ELF-1 (cell line): ENCODE results near the gene DOLPP1.
"Not testable (repeated sequence)": the region's sequence is repeated elsewhere in the genome, so short reads cannot be mapped to it uniquely, and the experiment has no call there.

Source experiments
- DNase-seq: peaks from one replicate; pipeline ENCODE4 v3.0.0-alpha.2; 2016; ENCODE audit warnings: low read depth, low spot score

The DOLPP1 gene

DNA sequence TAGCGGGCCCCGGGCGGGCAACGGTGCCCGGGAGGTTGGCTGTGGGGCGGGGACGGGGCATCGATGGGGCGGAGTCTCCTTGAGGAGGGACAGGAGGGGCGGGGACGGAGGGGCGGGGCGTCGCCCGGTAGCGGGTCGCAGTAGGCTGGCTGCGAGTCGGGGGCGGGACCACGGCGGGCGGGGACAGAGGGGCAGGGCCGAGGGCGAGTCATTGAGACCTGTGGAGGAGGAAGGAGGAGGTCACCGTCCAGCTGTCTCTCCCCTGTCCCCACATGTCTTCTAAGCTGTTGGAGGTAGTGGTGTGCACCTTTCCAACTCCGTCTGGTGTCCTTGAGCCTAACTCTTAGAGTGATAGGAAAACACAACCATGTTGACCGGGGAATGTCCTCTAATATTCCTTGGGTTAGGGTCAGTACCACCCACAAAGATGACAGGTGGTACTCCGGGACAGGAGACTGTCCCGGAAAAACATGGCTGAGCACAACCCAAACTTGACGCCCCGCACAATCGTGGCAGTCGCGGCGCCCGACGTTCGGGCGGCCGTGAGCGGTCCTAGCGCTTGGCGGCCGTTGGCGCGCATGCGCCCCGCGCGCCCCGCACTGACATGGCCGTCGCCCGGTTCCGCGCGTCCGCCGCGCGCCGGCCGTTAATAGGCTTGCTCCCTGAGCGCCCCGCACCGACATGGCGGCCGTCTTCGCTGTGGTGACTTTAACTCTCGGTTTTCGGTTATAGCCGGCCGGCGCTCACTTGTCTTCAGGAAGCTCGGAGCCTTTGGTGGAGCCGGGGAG, 30.0 kb downstream of the DOLPP1 start, which contains the start of the genes CRAT and PTPA:
Gene CRAT, minus strand, starts transcription at position 54 of the 788 bp plus-strand sequence. CDS start 284 bp downstream, outside the sequence.
Gene PTPA, plus strand, starts transcription at position 676 of the 788 bp plus-strand sequence. CDS start 186 bp downstream, outside the sequence.
- peak; percentile 91 for DNase-seq

DNA sequence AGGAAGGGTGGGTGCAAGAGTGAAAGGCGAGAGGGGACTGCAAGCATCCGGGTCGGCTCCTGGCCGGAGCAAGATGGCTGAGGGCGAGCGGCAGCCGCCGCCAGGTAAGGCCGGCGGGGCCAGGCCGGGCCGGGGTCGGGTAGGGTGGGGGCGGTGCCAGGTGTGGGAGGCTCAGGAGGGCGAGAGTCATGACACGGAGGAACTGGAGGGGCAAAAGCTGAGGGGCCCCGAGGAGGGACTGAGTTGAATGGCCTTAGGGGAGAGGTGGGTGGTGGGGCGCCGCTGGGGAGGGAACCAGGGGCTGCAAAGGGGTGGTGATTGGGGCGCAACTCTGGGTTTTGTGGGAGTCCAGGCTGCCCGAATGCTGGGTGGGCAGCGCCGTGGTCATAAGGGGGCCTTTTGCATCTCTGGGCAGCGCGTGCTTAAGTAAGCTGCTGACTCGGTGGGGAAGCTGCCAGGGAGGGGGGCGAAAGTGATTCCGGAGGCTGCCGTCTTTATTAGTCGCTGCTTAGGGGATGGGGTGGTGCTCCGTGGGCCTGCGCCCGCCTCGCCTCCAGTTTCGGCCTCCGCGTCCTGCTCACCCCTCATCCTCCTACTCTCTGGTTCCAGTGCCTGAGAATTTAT, 30.7 kb downstream of the DOLPP1 start:
- DNase-seq = peak; percentile 56

DNA sequence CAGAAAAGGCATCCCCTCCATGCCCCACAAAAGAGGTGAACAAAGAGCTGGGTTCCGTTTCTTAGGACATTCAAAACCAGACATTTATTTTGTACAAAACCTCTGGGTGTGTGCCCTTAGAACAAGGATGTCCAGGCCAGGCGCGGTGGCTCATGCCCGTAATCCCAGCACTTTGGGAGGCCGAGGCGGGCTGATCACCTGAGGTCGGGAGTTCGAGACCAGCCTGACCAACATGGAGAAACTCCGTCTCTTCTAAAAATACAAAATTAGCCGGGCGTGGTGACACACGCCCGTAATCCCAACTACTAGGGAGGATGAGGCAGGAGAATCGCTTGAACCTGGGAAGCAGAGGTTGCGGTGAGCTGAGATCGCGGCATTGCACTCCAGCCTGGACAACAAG, 31.6 kb downstream of the DOLPP1 start:
- not testable (repeated sequence) for DNase-seq

DNA sequence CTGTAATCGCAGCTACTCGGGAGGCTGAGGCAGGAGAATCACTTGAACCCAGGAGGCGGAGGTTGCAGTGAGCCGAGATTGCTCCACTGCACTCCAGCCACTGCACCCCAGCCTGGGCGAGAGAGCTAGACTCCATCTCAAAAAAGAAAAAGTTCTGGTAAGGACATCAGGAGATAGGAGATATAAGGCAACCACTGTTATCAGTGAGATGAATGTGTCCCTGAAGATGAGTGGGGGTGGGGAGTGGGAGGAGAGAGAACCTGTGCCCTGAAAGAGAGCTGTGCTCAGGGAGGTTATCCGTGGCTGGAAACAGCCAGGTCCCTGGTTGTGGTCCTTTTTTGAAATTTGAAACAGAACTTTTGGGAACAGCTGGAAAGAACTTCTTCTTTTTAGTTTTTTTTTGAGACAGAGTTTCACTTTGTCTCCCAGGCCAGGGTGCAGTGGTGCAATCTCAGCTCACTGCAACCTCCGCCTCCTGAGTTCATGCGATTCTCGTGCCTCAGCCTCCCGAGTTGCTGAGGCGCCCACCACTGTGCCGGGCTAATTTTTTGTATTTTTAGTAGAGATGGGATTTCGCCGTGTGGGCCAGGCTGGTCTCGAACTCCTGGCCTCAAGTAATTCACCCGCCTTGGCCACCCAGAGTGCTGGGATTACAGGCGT, 32.9 kb downstream of the DOLPP1 start:
- no peak for DNase-seq

DNA sequence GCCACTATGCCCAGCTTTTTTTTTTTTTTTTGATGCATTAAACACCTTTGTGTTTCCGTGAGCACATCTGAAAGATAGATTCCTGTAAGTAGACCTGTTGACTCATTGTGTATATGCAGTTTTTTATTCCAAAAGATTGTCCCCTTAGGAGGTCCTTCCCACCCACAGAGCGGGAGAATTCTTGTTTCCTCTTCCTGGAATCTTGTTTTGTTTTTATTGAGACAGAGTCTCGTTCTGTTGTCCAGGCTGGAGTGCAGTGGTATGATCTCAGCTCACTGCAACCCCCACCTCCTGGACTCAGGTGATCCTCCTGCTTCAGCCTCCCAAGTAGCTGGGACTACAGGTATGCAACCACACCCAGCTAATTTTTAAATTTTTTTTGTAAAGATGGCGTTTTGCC, 37.9 kb downstream of the DOLPP1 start:
- no peak for DNase-seq

DNA sequence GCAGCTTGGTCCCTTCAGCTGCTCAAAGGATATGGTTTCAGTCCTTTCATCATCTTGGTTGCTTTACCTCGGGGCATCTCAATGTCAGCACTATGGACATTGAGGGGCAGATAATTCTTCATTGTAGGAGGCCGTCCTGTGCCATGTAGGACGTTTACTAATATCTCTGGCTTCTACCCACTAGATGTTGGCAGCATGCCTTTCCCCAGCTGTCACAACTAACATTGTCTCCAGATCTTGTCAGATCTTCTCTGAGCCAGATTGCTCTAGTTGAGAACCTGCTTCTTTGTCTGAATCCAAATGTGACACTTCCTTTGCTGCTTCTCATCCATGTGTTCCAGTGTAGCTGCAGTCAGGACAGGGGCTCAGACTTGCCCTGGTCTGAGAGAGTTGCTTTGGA, 40.6 kb downstream of the DOLPP1 start:
- DNase-seq = no peak

DNA sequence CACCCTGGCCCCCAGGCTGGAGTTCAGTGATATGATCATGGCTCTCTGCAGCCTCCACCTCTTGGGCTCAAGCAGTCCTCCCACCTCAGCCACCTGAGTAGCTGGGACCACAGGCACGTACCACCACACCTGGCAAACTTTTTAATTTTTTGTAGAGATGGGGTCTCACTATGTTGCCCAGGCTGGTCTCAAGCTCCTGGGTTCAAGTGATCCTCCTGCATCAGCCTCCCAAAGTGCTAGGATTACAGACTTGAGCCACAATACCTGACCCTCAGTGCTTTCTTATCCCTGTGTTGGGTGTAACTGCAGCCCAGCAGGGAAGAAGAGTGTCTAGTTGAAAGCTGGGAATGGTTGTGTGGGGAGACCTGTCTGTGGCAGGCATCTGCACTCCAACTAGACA, 41.2 kb downstream of the DOLPP1 start:
- DNase-seq = no peak

DNA sequence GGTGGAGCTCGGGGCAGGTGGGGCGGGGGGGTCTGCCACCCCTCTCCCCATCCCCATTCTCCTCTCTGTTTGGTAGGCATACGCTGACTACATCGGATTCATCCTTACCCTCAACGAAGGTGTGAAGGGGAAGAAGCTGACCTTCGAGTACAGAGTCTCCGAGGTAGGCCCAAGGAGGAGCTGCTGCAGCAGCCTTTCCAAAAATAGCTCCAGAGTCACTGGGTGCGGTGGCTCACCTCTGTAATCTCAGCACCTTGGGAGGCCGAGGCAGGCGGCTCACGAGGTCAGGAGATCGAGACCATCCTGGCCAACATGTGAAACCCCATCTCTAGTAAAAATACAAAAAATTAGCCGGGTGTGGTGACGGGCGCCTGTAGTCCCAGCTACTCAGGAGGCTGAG, 42.1 kb downstream of the DOLPP1 start:
- DNase-seq = not testable (repeated sequence)

DNA sequence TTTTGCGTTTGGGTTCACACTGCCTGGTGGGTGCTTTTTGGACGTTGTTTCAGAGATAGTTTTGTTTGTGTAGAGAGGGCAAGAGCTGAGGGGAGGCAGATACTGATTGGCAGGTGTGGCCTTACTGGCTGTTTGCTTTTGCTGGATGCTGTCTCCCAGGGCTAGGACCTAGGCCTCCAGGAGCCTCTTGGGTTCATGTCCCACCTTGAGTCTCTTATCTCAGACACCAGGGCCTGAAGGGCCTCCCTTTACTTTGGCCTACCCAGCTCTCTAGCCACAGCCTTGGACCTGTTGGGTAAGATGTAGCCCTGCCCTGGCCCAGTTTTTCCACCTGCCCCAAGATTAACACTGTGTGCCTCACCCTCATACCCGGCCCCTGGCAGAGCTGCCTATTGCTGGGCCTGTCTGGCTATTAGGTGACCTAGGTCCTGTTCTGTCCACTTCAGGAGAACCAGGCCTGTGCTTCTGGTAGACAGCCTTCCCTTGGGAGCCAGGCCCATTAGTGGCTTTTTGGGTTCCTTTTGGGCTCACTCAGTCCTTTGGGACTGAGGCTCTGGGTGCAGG, 43.7 kb downstream of the DOLPP1 start:
- DNase-seq = no peak

DNA sequence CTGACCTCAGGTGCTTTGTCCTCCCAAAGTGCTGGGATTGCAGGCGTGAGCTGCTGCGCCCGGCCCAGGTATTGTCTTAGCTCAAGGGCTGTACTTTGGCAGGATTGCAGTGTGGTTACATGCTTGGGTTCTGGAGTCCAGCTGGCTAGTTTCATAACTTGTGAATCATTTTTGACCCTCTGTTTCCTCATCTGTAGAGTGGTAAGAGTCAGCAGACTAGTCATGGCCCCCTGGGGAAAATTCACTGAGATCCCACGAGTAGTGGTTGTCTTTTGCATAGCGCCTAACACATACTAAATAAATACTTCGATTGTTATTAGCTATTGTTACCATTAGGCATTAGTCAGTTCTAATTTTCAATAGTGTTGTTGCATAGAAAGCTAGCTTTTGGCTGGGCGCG, 44.6 kb downstream of the DOLPP1 start:
- no peak for DNase-seq

DNA sequence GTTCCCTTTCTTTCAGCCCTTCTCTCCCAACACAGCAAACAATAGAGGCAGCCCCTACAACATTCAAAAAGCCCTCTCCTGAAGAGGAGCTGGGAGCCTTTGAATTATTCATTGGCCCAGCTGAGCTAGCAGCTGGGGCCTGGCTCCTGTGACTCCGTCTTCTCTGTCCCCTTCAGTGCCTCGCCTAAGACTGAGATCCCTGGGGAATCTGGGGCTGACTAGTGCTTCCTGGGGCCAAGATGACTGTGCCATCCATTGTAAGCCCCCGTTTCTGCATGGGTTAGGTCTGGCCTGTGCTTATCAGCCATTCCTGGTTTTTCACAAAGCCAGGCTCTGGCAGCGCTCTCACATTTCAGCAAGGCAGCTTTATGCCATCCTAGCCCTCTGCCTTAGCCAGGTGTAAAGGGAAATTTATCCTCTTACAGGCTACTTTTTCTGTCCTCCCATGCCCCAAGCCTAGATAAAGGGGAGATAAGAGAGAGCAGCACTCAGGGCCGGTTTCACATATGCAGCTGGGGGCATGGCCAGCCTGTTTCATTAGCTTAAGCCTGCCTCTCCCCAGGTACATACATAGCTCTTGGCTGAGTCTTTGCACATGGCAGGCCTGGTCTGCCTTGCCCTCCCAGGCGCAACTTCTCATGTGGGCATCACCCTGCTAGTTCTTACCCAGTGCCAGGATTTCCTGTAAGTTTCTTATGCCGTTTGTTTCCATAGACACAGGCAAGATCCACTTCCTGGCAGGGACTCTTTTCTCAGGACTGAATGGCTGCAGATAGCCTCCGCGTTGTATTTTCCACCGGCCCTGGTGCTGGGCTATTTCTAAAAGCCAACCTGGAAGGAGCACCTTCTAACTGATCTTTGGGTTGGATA, 46.1 kb downstream of the DOLPP1 start:
- peak; percentile 81 for DNase-seq

DNA sequence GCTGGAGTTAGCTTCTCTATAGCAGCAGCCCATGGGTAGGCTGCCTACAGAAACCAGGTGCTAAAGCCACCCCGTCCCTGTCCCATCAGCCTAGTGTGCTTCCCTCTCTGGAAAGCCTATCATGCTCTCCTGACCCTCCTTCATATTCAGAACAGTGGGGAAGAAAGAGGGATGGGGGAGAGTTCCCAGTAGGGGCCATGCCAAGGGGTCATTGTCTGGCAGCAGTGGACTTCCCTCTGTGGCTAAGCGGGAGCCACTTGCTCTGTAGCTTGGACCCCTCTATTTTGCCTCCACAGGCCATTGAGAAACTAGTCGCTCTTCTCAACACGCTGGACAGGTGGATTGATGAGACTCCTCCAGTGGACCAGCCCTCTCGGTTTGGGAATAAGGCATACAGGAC, 47.8 kb downstream of the DOLPP1 start:
- DNase-seq = no peak

DNA sequence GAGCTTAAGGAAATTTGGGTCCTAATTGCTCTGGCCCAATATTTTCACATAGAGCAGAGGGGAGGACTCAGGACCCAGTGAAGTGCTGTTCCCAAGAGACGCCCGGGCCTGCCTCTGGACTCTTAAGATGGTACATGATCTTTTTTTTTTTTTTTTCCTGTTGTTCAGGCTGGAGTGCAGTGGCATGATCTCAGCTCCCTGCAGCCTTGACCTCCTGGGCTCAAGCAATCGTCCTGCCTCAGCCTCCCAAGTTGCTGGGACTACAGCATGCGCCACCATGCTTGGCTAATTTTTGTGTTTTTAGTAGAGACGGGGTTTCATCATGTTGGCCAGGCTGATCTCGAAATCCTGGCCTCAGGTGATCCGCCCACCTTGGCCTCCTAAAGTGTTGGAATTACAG, 49.4 kb downstream of the DOLPP1 start:
- not testable (repeated sequence) for DNase-seq

DNA sequence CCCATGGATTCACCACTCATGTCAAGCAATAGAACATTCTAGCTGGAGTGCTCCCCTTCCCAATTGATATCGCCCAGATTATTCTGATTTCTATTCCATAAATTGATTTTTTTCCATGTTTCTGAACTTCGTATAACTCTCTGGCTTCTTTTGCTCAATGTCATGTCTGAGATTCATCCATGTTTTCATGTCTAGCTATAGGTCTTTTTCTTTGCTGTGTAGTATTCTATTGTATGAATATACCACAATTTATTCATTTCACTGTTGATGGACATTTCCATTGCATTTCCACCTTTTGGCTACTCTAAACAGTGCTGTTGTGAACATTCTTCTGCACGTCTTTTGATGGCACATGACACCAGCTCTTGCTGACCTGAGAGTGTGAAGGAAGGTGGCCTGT, 49.9 kb downstream of the DOLPP1 start:
- DNase-seq = no peak

DNA sequence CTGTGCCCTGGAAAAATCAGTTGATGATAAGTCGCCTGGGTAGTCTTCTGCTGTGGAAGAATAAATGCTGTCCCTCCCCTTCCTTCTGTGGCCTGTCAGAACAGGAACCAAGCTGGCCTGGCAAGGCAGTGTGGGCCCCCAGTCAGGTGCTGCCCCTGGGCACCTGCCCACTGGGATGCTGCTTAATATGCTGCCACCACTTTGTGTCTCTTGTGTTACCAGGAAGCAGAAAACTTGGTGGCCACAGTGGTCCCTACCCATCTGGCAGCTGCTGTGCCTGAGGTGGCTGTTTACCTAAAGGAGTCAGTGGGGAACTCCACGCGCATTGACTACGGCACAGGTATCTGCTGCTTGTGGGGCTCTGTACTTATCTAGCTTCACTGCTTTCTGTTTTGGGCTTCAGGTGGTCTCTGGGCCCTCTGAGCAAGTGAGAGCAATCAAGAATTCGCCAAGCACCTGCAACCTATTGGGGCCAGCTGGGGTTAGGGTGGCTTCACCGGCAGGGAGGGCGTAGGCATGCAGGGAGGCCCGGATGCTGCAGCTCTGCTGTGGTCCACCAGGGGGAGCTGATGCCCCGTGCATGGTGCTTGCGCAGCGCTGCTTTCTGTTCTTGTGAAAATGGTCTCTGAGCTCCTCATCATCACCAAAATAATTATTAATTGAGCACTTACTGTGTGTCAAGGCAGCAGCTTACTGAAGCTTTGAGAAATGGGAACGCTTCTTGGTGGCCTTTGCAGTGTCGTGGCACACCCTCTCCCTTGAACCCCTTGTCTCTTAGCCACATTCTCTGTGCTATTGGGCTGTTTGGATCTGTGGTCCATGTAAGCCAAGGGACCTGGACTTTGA, 50.6 kb downstream of the DOLPP1 start:
- DNase-seq = peak; percentile 91

DNA sequence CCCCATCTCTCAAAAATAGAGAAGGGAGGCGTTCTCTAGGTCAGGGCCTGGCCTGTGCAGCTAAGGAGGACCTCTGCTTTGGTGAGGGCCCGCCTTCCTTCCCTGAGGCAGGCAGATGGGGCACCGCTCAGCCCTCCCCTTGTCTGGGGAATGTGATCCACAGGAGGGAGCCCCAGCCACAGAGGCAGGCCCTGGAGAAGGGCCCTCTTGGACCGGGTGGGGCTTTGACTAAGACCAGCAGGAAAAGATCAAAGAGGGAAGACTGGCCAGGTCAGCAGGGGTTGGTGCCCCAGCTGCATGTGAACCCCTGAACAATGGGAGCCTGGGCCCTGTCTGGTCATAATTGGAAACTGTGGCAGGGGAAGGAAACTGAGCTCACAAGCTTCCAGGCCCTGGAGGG, 52.2 kb downstream of the DOLPP1 start:
- peak; percentile 67 for DNase-seq

DNA sequence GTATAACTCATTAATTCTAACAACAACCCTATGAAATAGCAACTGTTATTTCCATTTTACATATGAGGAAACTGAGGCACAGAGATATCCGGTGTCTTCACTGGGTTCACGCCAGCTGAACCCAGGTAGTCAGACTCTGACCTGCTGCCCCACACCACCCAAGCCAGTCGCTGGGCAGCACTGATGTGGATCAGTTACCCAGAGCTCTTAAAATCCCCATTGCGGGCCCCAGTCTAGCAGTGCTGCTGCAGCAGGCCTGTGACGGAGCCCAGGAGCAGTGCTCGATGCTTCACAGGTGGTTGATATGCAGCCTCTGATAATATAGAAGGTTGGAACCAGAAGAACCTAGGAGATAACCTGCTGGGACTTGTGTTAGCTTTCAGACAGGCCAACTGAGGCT, 54.6 kb downstream of the DOLPP1 start:
- no peak for DNase-seq

DNA sequence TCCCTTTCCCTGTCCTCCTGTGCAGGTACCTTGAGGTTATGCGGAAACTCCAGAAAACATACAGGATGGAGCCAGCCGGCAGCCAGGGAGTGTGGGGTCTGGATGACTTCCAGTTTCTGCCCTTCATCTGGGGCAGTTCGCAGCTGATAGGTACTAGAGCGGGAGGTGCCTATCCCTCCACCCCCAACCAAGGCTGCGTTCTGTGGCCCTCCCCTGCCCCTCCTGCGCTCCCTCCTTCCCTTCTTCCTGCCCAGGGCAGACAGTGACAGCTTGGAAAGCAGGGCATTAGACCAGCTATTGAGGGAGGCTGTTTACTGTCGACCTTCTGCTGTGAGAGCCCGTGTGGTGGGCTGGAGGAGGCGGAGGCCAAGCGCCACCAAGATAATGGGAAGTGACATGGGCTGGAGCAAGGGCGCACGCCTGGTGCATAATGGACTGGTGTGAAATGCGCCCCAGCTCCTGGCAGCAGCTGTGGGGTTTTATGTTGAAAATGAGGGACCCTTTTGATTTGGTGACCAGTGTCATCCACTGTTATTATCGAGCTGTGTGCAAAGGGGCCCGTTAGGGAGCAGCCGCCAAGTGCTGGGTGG, 55.6 kb downstream of the DOLPP1 start:
- no peak for DNase-seq

DNA sequence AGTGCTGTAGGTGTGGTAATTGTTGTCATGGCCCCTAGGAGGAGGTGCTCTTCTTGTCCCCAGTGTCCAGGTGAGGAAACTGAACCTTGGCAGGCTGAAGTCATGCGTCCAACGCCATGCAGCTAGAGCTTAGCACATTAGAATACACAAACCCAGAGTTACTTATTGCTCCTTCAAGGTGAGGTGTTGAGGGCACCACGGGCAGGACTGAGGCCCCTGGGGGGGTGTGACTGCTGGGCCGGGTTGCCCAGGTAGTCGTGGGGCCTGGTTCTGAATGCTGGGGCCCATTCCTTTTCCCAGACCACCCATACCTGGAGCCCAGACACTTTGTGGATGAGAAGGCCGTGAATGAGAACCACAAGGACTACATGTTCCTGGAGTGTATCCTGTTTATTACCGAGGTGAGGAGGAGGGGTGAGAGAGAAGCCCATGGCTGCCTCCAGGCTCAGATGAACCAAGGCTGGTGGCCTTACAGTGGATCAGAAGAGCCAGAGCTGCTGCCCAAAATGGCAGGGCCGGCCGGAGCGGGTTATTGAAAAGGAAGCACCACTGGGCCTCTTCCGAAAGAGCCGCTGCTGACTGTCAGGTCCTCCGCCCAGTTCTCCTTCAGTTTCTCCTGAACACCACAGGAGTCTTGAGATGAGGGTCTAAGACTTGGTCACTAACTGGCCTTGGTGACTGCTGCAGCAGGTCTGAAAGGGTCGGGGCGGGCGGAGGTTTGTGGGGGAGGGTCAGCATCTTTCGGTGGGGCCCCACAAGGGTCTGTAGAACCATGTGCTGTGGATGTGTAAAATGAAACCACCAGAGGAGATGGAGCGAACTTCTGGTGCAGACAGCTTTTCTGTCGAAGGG, 56.6 kb downstream of the DOLPP1 start:
- DNase-seq = no peak
